ENCODE data around the gene INTU.
"Not testable (repeated sequence)": the region's sequence is repeated elsewhere in the genome, so short reads cannot be mapped to it uniquely, and the experiment has no call there.

INTU gene

GRCh38 chr4:127643791-127644190 is 11.0 kb downstream of the INTU start:
- DNase-seq (ENCODE audit: low read depth in 3 of 3): no peak

DNA sequence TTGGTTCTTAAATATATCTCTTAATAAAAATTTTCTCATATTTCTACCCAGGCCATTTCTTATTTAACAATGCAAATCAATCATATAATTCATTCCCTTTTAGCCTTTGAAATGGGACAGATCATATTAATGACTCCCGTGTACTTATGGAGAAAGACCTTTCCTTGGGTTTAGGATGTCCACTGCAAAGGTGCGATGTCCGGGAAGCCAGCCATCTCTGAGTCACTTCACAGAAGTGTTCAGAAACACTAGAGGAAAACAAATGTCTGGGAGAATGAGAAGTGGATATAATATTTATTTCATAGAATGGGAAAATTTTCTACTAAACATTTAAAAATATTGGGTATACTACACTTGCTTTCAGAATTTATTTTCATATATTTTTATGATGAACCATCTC is 15.3 kb downstream of the INTU start:
- DNase-seq (ENCODE audit: low read depth in 3 of 3): no peak

DNA sequence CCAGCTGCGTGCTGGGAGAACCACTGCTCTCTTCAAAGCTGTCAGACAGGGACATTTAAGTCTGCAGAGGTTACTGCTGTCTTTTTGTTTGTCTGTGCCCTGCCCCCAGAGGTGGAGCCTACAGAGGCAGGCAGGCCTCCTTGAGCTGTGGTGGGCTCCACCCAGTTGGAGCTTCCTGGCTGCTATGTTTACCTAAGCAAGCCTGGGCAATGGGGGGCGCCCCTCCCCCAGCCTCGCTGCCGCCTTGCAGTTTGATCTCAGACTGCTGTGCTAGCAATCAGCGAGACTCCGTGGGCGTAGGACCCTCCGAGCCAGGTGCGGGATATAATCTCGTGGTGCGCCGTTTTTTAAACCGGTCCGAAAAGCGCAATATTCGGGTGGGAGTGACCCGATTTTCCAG is 22.8 kb downstream of the INTU start:
- not testable (repeated sequence) for DNase-seq (ENCODE audit: low read depth in 3 of 3)

DNA sequence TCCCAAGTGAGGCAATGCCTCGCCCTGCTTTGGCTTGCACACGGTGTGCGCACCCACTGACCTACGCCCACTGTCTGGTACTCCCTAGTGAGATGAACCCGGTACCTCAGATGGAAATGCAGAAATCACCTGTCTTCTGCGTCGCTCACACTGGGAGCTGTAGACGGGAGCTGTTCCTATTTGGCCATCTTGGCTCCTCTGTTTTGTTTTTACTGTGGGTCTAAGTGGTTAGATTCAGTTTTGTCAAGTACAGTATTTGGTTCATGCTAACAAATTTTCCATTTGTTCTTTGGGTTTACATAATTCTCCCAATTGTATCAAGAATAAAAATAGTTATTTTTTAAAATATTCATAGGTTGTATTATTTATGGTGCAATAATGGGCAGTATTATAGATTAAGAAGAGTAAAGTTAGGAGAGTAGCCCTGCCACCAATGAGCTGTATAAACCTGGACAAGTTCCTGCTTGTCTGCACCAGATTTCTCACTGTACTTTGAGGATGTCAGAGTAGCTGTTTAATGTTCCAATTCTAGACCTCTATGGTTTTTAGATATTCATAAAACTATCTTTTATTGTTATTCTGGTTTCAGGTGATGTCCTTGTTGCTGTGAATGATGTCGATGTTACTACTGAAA is 23.4 kb downstream of the INTU start:
- no peak for DNase-seq (ENCODE audit: low read depth in 3 of 3)

- no peak for DNase-seq (ENCODE audit: low read depth in 3 of 3)
Measured at GRCh38 chr4:127660284-127660885, 27.6 kb downstream of the INTU start.

GRCh38 chr4:127667116-127667515 is 34.4 kb downstream of the INTU start:
- no peak for DNase-seq (ENCODE audit: low read depth in 3 of 3)

DNA sequence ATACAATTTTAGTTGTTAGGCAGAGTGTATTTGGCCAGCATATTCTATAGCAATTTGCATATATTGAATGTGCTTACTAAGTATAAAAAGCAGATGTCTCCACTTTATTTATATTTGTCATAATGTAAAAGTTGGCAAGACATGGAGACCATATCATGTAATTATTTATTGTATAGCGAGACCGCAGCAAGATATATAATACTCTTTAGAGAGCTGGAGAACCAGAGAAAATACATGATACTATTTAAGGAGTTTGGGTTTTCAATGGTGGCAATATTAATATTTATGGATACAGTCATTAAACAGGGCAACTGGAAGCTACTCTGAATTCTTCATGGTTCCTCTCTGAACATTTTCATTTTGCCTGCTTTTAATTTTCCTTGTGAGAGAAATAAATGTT is 35.0 kb downstream of the INTU start:
- no peak for DNase-seq (ENCODE audit: low read depth in 3 of 3)

DNA sequence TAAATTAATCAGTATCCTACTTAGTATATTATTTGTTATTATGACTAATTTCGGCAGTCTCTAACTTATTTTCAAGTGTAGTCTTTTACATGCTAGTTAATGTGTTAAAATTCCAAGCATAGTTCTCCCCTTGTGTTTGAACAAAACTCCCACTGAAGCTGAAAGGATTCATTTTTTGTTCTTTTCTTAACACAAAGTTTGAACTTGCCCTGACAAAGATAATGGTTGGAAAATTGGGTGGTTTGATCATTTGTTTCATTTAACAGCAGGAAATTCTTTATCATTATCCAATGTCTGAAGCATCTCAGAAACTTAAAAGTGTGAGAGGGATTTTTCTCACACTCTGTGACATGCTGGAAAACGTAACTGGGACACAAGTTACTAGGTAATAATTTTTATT is 36.0 kb downstream of the INTU start:
- no peak for DNase-seq (ENCODE audit: low read depth in 3 of 3)

GRCh38 chr4:127669691-127670090 is 36.9 kb downstream of the INTU start:
- no peak for DNase-seq (ENCODE audit: low read depth in 3 of 3)

DNA sequence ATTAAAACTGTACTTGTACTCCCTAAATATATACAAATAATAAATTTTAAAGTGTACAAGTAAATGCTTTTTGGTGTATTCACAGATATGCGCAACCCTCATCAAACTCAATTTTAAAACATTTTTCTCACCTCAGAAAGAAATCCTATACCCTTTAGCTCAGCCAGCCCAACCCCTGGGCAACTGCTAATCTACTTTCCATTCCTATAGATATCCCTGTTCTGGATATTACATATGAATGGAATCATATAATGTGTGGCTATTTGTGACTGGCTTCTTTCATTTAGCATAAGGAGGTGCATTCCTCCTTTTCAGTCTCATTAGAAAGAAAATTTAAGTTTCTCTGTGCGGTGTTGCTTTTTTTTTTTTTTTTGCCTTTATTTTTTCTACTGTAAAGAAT is 39.4 kb downstream of the INTU start:
- no peak for DNase-seq (ENCODE audit: low read depth in 3 of 3)

GRCh38 chr4:127685292-127685691 is 52.5 kb downstream of the INTU start:
- no peak for DNase-seq (ENCODE audit: low read depth in 3 of 3)

- no peak for DNase-seq (ENCODE audit: low read depth in 3 of 3)
Measured at GRCh38 chr4:127686658-127687057, 53.9 kb downstream of the INTU start.

- DNase-seq (ENCODE audit: low read depth in 3 of 3): no peak
Measured at GRCh38 chr4:127687580-127687979, 54.8 kb downstream of the INTU start.

DNA sequence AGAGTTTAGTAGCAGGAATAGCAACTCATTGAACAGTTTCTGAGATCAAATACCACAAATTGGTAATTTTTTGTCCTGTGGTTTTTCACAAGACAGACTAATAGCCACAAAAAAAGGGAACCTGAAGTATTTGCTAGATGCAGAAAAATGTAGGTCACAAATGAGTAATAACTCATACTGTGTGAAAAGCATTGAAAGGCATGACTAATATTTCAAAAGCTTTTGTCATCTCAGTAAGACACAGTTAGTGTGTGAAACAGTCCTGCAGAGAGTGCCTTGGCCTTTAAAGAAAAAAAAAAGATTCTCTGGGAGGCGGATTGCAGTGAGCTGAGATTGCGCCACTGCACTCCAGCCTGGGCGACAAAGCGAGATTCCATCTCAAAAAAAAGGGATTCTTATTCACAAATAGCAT is 66.0 kb downstream of the INTU start:
- DNase-seq (ENCODE audit: low read depth in 3 of 3): no peak

GRCh38 chr4:127708985-127709384 is 76.2 kb downstream of the INTU start:
- DNase-seq (ENCODE audit: low read depth in 3 of 3): no peak

GRCh38 chr4:127709456-127709855 is 76.7 kb downstream of the INTU start:
- no peak for DNase-seq (ENCODE audit: low read depth in 3 of 3)

DNA sequence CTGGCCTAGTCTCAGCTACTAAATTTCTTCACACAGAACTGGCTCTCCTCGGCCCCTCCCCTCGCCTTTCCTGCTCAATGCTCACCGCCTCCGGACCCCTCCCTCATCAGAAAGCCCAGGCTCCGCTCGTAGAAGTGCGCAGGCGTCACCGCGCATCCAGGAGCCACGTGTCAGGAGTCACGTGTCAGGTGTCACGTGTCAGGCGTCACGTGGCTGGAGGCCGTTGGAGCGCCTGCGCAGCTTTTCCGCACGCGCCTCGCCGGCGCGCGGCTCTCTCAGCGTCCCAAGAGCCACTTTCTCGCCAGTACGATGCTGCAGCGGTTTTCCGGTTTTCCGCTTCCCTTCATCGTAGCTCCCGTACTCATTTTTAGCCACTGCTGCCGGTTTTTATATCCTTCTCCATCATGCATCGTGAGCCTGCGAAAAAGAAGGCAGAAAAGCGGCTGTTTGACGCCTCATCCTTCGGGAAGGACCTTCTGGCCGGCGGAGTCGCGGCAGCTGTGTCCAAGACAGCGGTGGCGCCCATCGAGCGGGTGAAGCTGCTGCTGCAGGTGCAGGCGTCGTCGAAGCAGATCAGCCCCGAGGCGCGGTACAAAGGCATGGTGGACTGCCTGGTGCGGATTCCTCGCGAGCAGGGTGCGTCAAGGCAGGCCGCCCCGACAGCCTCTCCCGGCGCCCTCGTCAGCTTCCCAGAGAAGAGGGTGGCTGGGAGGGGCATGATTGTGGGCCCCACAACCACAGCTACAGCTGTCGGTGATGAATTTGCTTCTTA is 97.6 kb downstream of the INTU start, which contains the start of gene SLC25A31:
TSS of gene SLC25A31 (plus strand) at position 259 of the 772 bp plus-strand sequence. CDS start at position 405, 146 bp downstream.
- DNase-seq (ENCODE audit: low read depth in 3 of 3): no peak

GRCh38 chr4:127731406-127731805 is 98.6 kb downstream of the INTU start:
- DNase-seq (ENCODE audit: low read depth in 3 of 3): no peak

- DNase-seq (ENCODE audit: low read depth in 3 of 3): no peak
Measured at GRCh38 chr4:127732623-127733328, 100.0 kb downstream of the INTU start.

GRCh38 chr4:127734976-127735375 is 102.2 kb downstream of the INTU start:
- no peak for DNase-seq (ENCODE audit: low read depth in 3 of 3)

GRCh38 chr4:127737295-127737694 is 104.5 kb downstream of the INTU start:
- DNase-seq (ENCODE audit: low read depth in 3 of 3): no peak

DNA sequence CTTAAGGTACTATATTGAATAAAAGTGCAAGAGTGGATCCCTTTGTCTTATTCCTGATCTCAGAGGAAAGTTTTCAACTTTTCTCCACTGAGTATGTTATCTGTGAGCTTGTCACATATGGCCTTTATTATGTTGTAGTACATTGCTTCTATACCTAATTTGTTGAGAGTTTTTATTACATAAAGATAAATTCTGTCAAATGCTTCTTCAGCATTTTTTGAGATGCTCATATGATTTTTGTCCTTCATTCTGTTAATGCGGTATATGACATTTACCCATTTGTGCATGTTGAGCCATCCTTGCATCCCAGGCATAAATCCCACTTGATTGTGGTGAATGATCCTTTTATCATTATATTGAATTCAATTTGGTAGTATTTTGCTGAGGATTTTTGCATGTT is 108.5 kb downstream of the INTU start:
- DNase-seq (ENCODE audit: low read depth in 3 of 3): no peak

Measured in stimulated activated CD4-positive, alpha-beta T cell treated with anti-CD3 and anti-CD28 coated beads, TNF-alpha, amount 100 ng/mL, for 4 hours (primary cell).